GM18502 (cell line): ENCODE results near the gene RNF175.

Source experiments
- ATAC-seq: cut with Tn5 transposase; IDR thresholded peaks from one replicate; pipeline ENCODE4 v1.9.1; 2021; ENCODE audit warnings: mild to moderate bottlenecking; ENCODE audit not compliant: unreplicated experiment, poor library complexity

RNF175 gene

GRCh38 chr4:153785910-153786721 is 26.3 kb upstream of the RNF175 start:
- ATAC-seq, result no peak

DNA sequence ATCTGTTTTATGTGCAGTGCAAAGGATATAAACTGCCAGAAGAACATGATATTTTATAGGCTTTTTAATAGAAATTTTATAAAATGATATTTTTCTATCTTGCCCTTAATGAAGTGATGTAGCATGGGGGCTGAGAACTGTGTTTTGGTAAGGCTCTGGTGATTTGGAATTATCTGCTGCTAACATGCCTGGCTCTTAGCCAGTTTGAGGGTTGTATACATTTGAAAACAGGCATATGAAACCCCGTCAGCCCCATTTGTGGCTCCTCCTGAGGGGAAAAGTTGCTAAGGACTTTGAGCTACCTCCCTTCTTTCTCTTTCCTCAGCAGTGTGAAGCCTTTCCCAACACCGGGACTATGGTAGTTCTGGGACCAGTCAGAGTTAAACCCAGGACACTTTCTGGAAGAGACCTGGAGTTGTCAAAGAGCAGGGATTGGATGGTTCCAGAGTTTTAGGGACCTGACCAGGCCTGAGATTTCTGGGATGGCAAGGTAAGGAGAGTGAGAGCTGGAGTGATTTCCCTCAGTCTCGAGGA is 24.4 kb upstream of the RNF175 start:
- ATAC-seq, result no peak

GRCh38 chr4:153782581-153782980 is 22.8 kb upstream of the RNF175 start:
- no peak for ATAC-seq

DNA sequence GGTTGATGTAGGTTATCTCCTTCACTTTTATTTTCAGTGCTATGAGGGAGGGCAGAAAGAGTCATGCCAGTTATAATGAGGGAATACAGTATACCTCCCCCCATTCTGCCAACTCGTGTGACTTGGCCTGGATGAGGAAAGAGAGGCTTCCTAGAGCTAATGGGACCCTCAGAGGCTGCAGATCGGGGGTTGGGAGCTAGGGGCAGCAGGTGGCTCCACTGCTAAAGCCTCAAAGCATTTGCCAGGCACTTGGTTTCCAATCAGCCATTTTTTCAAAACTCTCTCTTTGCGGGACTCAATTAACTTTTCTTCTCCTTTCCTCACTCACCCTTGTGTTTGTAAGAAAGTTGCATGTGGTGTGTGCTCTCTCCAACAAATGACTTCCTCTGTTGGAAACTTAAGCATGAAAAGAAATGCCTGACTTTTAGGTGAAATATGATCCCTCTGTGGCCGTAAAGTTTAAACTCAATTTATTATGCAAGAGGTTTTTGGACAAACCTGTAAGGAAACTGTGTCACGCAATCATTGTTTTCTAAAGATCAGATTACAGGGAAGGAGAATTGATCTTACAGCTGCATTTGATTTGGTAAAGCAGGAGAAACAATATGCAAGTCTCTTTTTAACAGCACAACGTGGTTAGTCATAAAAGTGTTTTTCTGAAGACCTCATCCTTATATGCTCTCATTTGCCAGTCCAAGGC is 22.0 kb upstream of the RNF175 start:
- no peak for ATAC-seq

DNA sequence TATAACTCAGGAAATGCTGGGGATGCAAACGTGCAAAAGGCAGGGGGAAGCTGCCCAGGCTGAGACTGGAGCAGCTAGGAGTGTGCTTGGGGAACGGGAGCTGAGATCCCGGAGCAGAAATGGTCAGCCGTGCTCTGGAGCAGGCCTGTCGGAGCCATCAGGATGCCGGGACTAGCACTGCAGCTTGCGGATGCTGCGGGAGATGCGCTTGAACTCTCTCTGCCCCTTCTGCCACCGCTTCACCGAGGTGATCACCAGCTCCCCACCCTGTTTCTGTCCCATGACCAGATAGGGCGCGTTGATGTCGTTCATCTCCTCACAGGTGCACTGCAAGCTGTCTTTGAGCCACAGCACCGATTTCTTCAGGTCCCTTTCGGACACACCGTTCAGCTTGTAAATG is 21.5 kb upstream of the RNF175 start:
- ATAC-seq, result peak; percentile 15

DNA sequence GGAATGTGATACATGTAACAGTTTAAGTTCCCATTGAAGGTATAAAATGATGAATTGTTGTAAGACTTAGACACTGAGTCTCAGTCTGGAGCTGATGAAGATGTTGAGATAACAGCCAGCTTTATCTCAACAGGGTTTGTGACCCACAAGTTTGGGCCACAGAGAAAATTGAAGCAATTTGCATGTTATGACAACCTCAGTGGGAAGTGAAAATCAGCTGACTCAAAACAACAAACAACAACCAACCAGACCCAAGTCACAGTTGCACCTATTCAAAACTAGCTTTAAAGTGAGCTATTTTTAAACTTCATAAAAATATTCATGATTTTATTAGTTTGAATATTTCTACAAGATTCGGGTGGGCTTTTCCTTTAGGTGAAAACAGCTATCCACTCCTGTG is 21.1 kb upstream of the RNF175 start:
- ATAC-seq, result peak; percentile 89

- ATAC-seq, result no peak
Observed at GRCh38 chr4:153780221-153780620, 20.4 kb upstream of the RNF175 start.

DNA sequence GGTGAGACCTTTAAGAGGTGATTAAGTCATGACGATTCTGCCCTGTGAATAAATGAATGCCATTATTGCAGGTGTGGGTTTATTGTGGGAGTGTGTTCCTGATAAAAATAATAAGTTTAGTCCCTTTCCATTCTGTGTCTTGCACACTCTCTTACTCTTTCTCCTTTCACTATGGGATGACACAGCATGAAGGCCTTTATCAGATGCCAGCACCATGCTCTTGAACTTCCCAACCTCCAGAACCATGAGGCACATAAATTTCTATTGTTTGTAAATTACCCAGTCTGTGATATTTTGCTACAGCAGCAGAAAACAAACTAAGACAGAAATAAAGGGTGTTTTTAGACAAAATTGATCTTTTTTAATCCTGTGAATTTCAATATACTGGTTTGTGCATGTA is 18.6 kb upstream of the RNF175 start:
- ATAC-seq, result no peak

DNA sequence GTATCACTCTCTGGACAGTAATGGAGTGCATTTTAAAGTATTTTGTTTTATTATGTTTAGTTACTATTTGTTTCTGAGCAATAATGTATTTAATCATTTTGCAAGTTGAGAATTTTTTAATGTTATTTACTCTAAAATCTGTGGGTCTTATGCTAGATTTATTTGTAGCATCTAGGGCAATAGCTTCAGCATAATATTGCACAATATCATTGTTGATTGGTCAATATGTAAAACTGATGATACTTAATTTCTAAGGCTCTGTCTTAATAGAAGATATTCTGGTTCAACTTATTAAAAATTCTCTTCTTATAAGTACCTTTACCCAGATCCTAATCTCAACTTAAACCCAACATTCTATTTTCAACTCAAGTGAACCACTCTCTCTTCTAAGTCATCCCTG is 17.6 kb upstream of the RNF175 start:
- ATAC-seq, result no peak

- no peak for ATAC-seq
Observed at GRCh38 chr4:153776601-153777000, 16.8 kb upstream of the RNF175 start.

DNA sequence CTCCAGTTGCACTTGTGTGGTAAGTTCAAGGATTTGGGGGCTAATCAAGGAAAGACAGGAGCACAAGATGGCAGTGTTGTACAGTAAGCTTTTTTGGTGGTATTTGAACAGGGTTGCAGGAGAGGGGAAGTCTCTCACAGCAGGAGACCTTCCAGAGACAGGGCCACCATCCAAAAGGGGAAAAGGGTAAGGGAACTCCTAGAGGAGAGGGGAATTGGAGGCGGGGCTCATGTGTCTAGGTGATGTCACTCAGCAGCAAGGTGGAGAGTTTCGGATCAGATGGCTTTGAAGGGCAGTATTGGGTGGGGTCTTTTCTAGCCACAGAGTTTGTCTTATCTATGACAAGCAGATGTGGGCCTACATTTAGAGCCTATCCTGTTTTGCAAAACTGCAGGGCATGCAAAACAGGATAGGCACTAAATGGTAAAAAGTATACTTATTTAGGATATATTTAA is 13.4 kb upstream of the RNF175 start:
- no peak for ATAC-seq

GRCh38 chr4:153771046-153771445 is 11.2 kb upstream of the RNF175 start:
- ATAC-seq, result no peak

- ATAC-seq, result no peak
Observed at GRCh38 chr4:153766758-153767157, 6.9 kb upstream of the RNF175 start.

GRCh38 chr4:153765894-153766293 is 6.1 kb upstream of the RNF175 start:
- ATAC-seq, result no peak

- ATAC-seq, result no peak
Observed at GRCh38 chr4:153764601-153765368, 5.0 kb upstream of the RNF175 start.

GRCh38 chr4:153763404-153763803 is 3.6 kb upstream of the RNF175 start:
- no peak for ATAC-seq

GRCh38 chr4:153758688-153759406 is 977 bp downstream of the RNF175 start:
- no peak for ATAC-seq

DNA sequence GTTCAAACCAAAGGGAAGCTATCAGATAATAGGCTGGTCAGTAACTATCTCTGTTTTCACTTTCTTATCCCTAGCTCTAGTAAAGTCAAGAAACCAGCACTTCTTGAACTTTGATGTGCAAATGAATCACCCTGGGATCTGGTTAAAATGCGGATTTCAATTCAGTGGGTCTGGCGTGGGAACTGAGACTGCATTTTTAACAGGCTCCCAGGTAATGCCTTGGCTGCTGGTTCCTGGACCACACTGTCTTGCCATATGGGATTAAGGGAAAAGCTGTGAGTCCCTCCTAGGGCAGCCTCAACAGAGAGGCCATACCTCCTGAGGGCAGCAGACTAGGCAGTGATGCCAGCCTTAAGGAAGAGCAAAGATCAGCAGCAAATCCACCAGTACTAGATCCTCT is 1.7 kb downstream of the RNF175 start:
- ATAC-seq, result no peak

- ATAC-seq, result no peak
Observed at GRCh38 chr4:153757407-153757806, 2.4 kb downstream of the RNF175 start.

DNA sequence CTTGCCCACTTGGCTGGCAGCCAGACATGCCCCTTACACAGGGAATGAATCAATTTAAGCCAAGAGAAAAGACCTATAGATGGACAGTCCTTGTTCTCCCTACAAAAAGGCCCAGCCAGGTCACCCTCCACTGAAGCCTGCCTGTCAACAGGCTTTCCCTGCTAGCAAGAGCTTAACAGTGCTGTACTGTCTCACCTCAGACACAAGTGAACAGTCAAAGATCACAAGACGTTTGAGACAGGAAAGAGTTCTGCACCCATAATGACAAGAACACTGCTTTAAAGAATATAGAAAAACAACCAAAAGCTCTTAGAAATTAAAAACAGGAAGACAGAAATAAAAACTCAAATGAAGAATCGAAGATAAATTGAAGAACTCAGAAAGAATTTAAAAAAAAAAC is 4.6 kb downstream of the RNF175 start:
- no peak for ATAC-seq
